Spleen (tissue), 11 donors: ENCODE results near the gene TSEN15. TPM values are rescaled to one million over a fixed set of nuclear protein-coding genes. Genes with fewer than 3 reads are reported as not detected.
"Not testable (repeated sequence)": the region's sequence is repeated elsewhere in the genome, so short reads cannot be mapped to it uniquely, and the experiment has no call there.

Experiments used
- DNase-seq: peaks from one replicate; pipeline ENCODE4 v3.0.0-alpha.2; 2020
- H3K27ac ChIP-seq, 8 donors: fragments of 200-600 bp; sonication (generic) in 7 of 8; 1 replicate in 4 of 8; 2 replicates in 4 of 8; pipeline versions ENCODE4 v1.5.0 to v1.8.0; 2016 to 2021; ENCODE audit warnings: inconsistent platforms in 4 of 8, mild to moderate bottlenecking in 4 of 8, moderate library complexity in 1 of 8
- H3K27me3 ChIP-seq, 7 donors: fragments of 200-600 bp; sonication (generic) in 6 of 7; replicated peaks in 1 of 7; 1 replicate in 4 of 7; 2 replicates in 3 of 7; pipeline versions ENCODE4 v1.5.0 to v1.8.0; 2016 to 2021; ENCODE audit warnings: inconsistent platforms in 3 of 7, mild to moderate bottlenecking in 1 of 7
- H3K36me3 ChIP-seq, 6 donors: fragments of 200-600 bp; sonication (generic) in 5 of 6; 1 replicate in 4 of 6; 2 replicates in 2 of 6; pipeline versions ENCODE4 v1.5.0 to v1.8.0; 2016 to 2021; ENCODE audit warnings: inconsistent platforms in 2 of 6
- H3K4me1 ChIP-seq, 6 donors: fragments of 200-600 bp; sonication (generic) in 5 of 6; 1 replicate in 3 of 6; 2 replicates in 3 of 6; pipeline versions ENCODE4 v1.5.0 to v1.8.0; 2016 to 2021; ENCODE audit warnings: inconsistent platforms in 3 of 6
- H3K4me3 ChIP-seq, 8 donors: fragments of 200-600 bp; sonication (generic) in 7 of 8; 1 replicate in 4 of 8; 2 replicates in 4 of 8; pipeline versions ENCODE4 v1.5.0 to v1.8.0; 2016 to 2021; ENCODE audit warnings: inconsistent platforms in 4 of 8, mild to moderate bottlenecking in 4 of 8, moderate library complexity in 2 of 8
- H3K9me3 ChIP-seq, 8 donors: fragments of 200-600 bp; sonication (generic) in 7 of 8; 1 replicate in 4 of 8; 2 replicates in 4 of 8; pipeline versions ENCODE4 v1.5.0 to v1.8.0; 2016 to 2021; ENCODE audit warnings: inconsistent platforms in 4 of 8
- POLR2A ChIP-seq, 3 donors: fragments of 450-650 bp; IDR thresholded peaks; one replicate each; pipeline ENCODE4 v1.5.1; 2017; ENCODE audit warnings: antibody characterized with exemption in 3 of 3, mild to moderate bottlenecking in 1 of 3
- POLR2AphosphoS5 ChIP-seq, 3 donors: sonication (generic); formaldehyde crosslinking; IDR thresholded peaks; one replicate each; pipeline ENCODE4 v1.5.1; 2017; ENCODE audit warnings: antibody characterized with exemption in 3 of 3
- WGBS, 5 donors: extraction: QIAGEN DNeasy Blood & Tissue Kit in 3 of 5; methylation state at CpG; one replicate each; pipeline versions ENCODE4 v1.1.5 to v1.1.7; 2013 to 2018; 5-methylcytosine and 5-hydroxymethylcytosine counted together
- intact Hi-C: fragments of 100-400 bp; cut with DNase I; formaldehyde crosslinking; loops from one replicate; pipeline ENCODE4 v1.15.0; 2023; ENCODE audit warnings: low total_unique reads
- polyA plus RNA-seq, 3 donors: library from polyadenylated mRNA; stranded (reverse); fragments of 200-250 nt; gene quantifications; one replicate each; pipeline ENCODE4 v1.2.1, GENCODE V29; 2013
- total RNA-seq, 7 donors: library from RNA; depleted of rRNA in 3 of 7; stranded (reverse); fragments of >200 nt in 3 of 7; fragmentation: NEBNext Ultra II Directional in 4 of 7; extraction: Animal tissue kit (Norgen Biotek cat#: 25700) in 4 of 7; gene quantifications; one replicate each; pipeline versions ENCODE4 v1.1.0 to v1.2.1, GENCODE V29; 2016 to 2021
- TF ChIP-seq, protein P1 (sequence below), 11 experiments: fragments of 200-600 bp in 7 of 11; fragments of 450-650 bp in 4 of 11; sonication (generic) in 4 of 11; IDR thresholded peaks in 8 of 11; conservative IDR thresholded peaks in 3 of 11; 1 replicate in 7 of 11; 2 replicates in 4 of 11; pipeline versions ENCODE4 v1.4.0 to v1.8.0; 2016 to 2021; ENCODE audit warnings: antibody characterized with exemption in 11 of 11, inconsistent platforms in 4 of 11, mild to moderate bottlenecking in 1 of 11
- donor health status: healthy with polysubstance abuse.
- donor health status: DM: no; HTN: no; CAD: no; lungs with moderate emphysema.
- donor health status: DM: no; HTN: no; CAD: no.
- donor health status: Bipolar disorder and iron deficiency.
- donor health status: healthy.
- donor health status: DM: no; HTN: no; CAD: no.
- donor health status: DM: yes; HTN: yes; CAD: no.

Gene TSEN15
- total and polyA plus RNA-seq, 10 donors: 14.7 to 47.7 (median 23.7) TPM

DNA sequence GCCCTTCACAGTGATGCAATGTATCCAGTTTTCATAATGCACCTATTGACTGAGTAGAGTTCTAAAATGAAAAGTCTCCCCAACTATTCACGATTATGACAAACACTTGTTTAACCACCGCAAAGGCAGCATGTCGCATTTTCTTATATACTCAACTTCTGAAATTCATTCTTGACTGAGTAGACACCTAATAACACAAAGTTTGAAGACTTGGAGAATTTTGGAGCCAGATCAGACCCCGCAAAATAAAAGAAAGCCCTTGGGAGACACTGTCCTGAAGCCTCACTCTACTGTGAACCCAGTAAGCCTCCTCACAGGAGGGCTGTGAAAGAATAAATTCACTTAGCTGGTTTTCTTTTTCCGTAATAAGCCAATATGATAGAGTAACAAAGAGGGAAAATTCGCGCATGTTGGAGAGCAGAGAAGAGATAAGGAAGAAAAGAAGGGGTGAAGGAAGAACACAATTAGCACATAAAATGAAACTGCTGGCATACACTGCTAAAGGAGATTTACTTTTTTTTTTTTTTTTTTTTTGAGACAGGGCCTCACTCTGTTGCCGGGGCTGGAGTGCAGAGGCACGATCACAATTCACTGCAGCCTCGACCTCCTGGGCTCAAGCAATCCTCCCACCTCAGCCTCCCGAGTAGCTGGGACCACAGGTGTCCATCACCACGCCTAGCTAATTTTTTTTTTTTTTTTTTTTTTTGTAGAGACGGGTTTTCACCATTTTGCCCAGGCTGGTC lies 13.5 kb upstream of the TSEN15 start:
- peak overlapping the region in 3 of 8 donors; percentile 61 to 87 (median 64) for H3K4me3 ChIP-seq

DNA sequence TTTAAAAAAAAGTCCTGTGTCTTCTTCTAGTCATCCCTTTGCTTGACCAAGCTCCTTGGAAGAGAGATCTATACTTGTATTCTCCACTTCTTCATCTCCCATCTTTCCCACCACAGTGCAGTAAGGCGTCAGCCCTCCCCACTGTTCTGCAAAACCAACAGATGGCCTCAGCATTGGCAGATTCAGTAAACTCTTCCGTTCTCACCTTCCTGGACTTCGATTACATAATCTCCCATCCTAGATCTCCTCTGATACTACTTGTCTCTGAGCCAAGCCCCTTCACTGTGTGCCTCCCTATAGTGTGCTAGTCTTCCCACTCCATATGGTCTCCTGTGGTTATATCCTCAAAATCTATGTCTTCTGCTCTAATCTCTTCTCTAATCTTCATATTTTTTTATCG lies 12.4 kb upstream of the TSEN15 start:
- Histone ChIP-seq H3K27me3 (peaks cover 0 to 62% (median 36%) of the 10 kb centered on the region in 7 donors), H3K9me3 (no peaks in the 10 kb centered on the region), H3K36me3 (no peaks in the 10 kb centered on the region), H3K27ac (no peak overlapping the region), H3K4me3 (no peak overlapping the region), H3K4me1 (peaks cover 5 to 29% (median 22%) of the 10 kb centered on the region in 6 donors)
- TF ChIP-seq POLR2AphosphoS5 (IDR thresholded peaks at IDR 0.05): no peak
- TF ChIP-seq, protein P1, sequence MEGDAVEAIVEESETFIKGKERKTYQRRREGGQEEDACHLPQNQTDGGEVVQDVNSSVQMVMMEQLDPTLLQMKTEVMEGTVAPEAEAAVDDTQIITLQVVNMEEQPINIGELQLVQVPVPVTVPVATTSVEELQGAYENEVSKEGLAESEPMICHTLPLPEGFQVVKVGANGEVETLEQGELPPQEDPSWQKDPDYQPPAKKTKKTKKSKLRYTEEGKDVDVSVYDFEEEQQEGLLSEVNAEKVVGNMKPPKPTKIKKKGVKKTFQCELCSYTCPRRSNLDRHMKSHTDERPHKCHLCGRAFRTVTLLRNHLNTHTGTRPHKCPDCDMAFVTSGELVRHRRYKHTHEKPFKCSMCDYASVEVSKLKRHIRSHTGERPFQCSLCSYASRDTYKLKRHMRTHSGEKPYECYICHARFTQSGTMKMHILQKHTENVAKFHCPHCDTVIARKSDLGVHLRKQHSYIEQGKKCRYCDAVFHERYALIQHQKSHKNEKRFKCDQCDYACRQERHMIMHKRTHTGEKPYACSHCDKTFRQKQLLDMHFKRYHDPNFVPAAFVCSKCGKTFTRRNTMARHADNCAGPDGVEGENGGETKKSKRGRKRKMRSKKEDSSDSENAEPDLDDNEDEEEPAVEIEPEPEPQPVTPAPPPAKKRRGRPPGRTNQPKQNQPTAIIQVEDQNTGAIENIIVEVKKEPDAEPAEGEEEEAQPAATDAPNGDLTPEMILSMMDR (IDR thresholded peaks at IDR 0.05 in 8 of 11, conservative IDR thresholded peaks at IDR 0.05 in 3 of 11): no peak
- no peak for TF ChIP-seq POLR2A (IDR thresholded peaks at IDR 0.05)
- 59 to 79% (median 70%) methylated on average over 4 of the region's 4 CpGs for WGBS, 5 donors
- intact Hi-C loops: no loop called here
- DNase-seq: no peak

More for the DNA sequence above, 13.5 kb upstream of the TSEN15 start:
- no peaks in the 10 kb centered on the region for H3K36me3 ChIP-seq
- no peaks in the 10 kb centered on the region for H3K9me3 ChIP-seq
- no peak for DNase-seq
- peaks cover 0 to 68% (median 36%) of the 10 kb centered on the region in 7 donors for H3K27me3 ChIP-seq
- H3K27ac ChIP-seq: no peak overlapping the region
- WGBS, 5 donors: 77 to 89% (median 81%) methylated on average over 13 of the region's 13 CpGs
- peaks cover 5 to 29% (median 22%) of the 10 kb centered on the region in 6 donors for H3K4me1 ChIP-seq
- TF ChIP-seq, protein P1 (IDR thresholded peaks at IDR 0.05 in 8 of 11, conservative IDR thresholded peaks at IDR 0.05 in 3 of 11): no peak
- no peak for TF ChIP-seq POLR2A (IDR thresholded peaks at IDR 0.05)
- intact Hi-C loops: no loop called here

DNA sequence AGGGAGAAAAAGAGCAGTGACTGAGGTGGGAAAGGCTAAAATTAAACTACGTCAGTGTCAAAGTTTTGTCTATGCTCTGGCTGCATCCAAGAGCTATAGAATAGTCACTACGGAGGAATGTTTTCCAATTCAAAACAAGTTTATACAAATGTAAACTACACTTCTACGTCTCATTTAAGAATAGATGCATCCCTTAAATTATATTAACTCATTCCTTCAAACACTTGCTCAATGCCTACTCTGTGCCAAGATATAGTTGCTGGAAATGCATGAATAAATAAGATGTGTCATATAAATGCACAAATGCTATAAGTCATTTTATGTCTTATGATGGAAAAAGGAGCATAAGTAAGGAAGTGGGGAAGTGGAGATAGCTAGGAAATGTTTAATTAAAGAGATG lies 9.8 kb upstream of the TSEN15 start:
- no peak for DNase-seq
- H3K36me3 ChIP-seq: no peaks in the 10 kb centered on the region
- no peak overlapping the region for H3K27ac ChIP-seq
- TF ChIP-seq POLR2AphosphoS5 (IDR thresholded peaks at IDR 0.05): no peak
- TF ChIP-seq, protein P1 (IDR thresholded peaks at IDR 0.05 in 8 of 11, conservative IDR thresholded peaks at IDR 0.05 in 3 of 11): no peak
- no peak for TF ChIP-seq POLR2A (IDR thresholded peaks at IDR 0.05)
- peaks cover 0 to 36% (median 12%) of the 10 kb centered on the region in 7 donors for H3K27me3 ChIP-seq
- intact Hi-C loops: no loop called here
- WGBS, 5 donors: 84 to 91% (median 89%) methylated on average over 3 of the region's 3 CpGs
- H3K9me3 ChIP-seq: no peaks in the 10 kb centered on the region
- peaks cover 0 to 15% (median 10%) of the 10 kb centered on the region in 6 donors for H3K4me1 ChIP-seq
- H3K4me3 ChIP-seq: no peak overlapping the region

DNA sequence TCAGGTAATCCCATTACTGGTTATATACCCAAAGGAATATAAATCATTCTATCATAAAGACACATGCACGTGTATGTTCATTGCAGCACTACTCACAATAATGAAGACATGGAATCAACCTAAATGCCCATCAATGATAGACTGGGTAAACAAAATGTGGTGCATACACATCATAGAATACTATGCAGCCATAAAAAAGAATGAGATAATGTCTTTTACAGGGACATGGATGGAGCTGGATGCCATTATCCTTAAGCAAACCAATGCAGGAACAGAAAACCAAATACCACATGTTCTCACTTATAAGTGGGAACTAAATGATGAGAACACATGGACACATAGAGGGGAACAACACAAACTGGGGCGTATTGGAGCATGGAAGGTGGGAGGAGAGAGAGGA lies 8.2 kb upstream of the TSEN15 start:
- H3K9me3 ChIP-seq, H3K4me1 ChIP-seq, intact Hi-C loops, DNase-seq, H3K36me3 ChIP-seq, H3K4me3 ChIP-seq, H3K27ac ChIP-seq: not testable (repeated sequence)
- 87 to 96% (median 91%) methylated on average over 2 of the region's 2 CpGs for WGBS, 5 donors
- H3K27me3 ChIP-seq: peaks cover 0 to 20% (median 7%) of the 10 kb centered on the region in 7 donors
